Ovary (tissue), 3 donors: ENCODE data around the gene SENP8.

Source experiments
- POLR2A ChIP-seq: fragments of 450-650 bp; IDR thresholded peaks from one replicate; pipeline ENCODE4 v1.6.1; 2017; ENCODE audit warnings: antibody characterized with exemption, mild to moderate bottlenecking, moderate library complexity
- TF ChIP-seq, protein P1 (sequence below), 3 donors: fragments of 450-650 bp in 2 of 3; fragments of 200-600 bp in 1 of 3; IDR thresholded peaks; one replicate each; pipeline versions ENCODE4 v1.5.1 to v1.8.0; 2016 to 2022; ENCODE audit warnings: antibody characterized with exemption in 3 of 3, mild to moderate bottlenecking in 1 of 3
- donor health status: DM: no; HTN: no; CAD: no.

DNA sequence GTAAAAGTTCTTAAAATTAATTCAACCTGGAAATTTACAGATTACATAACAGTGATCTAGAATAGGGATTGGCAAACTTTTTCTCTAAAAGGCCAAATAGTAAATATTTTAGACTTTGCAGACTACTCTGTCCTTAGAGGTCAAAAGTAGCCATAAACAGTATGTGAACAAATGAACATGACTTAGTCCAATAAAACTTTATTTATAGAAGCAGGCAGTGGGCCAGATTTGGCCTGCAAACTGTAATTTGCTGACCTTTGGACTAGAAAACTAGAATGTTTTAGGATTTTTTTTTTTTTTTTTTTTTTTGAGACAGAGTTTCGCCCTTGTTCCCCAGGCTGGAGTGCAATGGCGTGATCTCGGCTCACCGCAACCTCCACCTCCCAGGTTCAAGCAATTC lies 12.1 kb downstream of the SENP8 start:
- no peak for TF ChIP-seq POLR2A
- TF ChIP-seq, protein P1, sequence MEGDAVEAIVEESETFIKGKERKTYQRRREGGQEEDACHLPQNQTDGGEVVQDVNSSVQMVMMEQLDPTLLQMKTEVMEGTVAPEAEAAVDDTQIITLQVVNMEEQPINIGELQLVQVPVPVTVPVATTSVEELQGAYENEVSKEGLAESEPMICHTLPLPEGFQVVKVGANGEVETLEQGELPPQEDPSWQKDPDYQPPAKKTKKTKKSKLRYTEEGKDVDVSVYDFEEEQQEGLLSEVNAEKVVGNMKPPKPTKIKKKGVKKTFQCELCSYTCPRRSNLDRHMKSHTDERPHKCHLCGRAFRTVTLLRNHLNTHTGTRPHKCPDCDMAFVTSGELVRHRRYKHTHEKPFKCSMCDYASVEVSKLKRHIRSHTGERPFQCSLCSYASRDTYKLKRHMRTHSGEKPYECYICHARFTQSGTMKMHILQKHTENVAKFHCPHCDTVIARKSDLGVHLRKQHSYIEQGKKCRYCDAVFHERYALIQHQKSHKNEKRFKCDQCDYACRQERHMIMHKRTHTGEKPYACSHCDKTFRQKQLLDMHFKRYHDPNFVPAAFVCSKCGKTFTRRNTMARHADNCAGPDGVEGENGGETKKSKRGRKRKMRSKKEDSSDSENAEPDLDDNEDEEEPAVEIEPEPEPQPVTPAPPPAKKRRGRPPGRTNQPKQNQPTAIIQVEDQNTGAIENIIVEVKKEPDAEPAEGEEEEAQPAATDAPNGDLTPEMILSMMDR (IDR thresholded peaks at IDR 0.05) = no peak
